Breast epithelium (tissue), 3 donors: ENCODE data around the gene SPINDOC.

Experiments
- CTCF ChIP-seq, 3 donors: fragments of 450-650 bp; IDR thresholded peaks; one replicate each; pipeline ENCODE4 v1.5.1; 2016 to 2017; ENCODE audit warnings: antibody characterized with exemption in 3 of 3, mild to moderate bottlenecking in 3 of 3, moderate library complexity in 3 of 3
- POLR2A ChIP-seq: fragments of 450-650 bp; IDR thresholded peaks from one replicate; pipeline ENCODE4 v1.6.1; 2016; ENCODE audit warnings: antibody characterized with exemption, mild to moderate bottlenecking, moderate library complexity

GRCh38 chr11:63838678-63839507, 25.6 kb downstream of the SPINDOC start, which contains the start of gene MARK2:
- TF ChIP-seq CTCF (IDR thresholded peaks at IDR 0.05) (peak in 1 of 3 donors; percentile 24), POLR2A (peak; percentile 71)
